AG09309 (cell line): Measurements from ENCODE around the gene FCAR.
"Not testable (repeated sequence)": the region's sequence is repeated elsewhere in the genome, so short reads cannot be mapped to it uniquely, and the experiment has no call there.

ENCODE experiments used
- DNase-seq: peaks from one replicate; pipeline ENCODE4 v3.0.0-alpha.2; 2010; ENCODE audit warnings: low read depth
- H3K4me3 ChIP-seq: 2 replicates; pipeline ENCODE4 v1.5.1; 2011; ENCODE audit warnings: mild to moderate bottlenecking, low read depth, low read length, moderate library complexity; ENCODE audit not compliant: control insufficient read depth
- TF ChIP-seq, protein P1 (sequence below): IDR thresholded peaks from 2 replicates; pipeline ENCODE4 v1.5.1; 2011; ENCODE audit warnings: mild to moderate bottlenecking, low read depth, low read length, inconsistent platforms; ENCODE audit not compliant: insufficient read depth, control insufficient read depth; ENCODE audit errors: missing control alignments

The FCAR gene

DNA sequence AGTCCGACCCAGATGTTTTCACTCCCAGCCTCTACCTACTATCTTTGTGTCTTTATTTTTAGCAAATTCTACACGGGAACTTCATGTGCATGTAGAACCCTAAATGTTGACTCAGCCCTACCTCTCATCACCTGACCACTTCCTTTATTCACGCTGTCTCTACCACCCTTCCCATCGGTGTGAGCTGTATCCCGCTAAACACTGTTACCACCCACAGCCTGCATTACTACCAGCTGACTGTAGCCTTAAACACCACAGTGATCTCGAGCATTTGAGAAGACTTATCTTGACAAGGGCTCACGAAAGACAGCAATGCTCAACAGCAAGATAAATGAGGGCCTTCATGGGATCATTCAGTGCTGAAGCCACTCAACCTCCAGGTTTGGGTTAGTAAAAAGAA, 47.0 kb downstream of the FCAR start:
- TF ChIP-seq, protein P1, sequence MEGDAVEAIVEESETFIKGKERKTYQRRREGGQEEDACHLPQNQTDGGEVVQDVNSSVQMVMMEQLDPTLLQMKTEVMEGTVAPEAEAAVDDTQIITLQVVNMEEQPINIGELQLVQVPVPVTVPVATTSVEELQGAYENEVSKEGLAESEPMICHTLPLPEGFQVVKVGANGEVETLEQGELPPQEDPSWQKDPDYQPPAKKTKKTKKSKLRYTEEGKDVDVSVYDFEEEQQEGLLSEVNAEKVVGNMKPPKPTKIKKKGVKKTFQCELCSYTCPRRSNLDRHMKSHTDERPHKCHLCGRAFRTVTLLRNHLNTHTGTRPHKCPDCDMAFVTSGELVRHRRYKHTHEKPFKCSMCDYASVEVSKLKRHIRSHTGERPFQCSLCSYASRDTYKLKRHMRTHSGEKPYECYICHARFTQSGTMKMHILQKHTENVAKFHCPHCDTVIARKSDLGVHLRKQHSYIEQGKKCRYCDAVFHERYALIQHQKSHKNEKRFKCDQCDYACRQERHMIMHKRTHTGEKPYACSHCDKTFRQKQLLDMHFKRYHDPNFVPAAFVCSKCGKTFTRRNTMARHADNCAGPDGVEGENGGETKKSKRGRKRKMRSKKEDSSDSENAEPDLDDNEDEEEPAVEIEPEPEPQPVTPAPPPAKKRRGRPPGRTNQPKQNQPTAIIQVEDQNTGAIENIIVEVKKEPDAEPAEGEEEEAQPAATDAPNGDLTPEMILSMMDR, result no peak
- H3K4me3 ChIP-seq, result no peak overlapping the region
- DNase-seq, result no peak

DNA sequence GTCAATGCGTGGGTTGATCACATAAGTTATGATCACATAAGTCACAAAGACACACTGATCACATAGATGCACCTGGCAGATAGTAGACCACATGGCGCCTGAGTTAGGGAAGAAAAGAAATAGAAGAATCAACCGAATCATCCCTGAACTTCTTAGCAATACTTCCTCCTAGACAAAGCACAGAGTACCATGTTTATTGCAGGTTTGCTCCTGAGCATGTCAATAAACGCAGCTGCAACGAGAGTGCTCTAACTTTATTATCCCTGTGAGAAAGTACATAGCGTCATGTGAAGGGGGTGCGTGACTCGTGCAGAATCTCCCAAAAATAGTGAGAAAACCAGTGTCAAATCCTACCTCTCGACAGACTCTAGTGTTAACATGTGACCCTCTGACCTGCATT, 49.2 kb downstream of the FCAR start:
- no peak for DNase-seq
- no peak overlapping the region for H3K4me3 ChIP-seq
- TF ChIP-seq, protein P1, result no peak

DNA sequence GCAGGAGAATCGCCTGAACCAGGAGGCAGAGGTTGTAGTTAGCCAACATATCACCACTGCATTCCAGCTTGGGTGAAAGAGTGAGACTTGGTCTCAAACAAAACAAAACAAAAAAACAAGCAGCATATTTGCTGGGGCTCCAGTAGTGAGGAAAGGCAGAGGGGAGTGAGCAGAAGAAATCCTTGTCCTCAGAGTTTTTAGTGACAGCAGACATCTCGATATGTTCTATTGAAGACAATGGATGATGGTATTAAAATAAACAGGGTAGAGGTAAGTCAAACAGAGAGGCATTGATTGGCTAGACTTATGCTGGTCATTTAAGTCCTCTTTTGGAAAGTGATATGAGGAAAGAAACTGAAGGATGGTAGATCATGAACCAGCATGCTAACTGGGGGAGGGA, 54.3 kb downstream of the FCAR start:
- DNase-seq, result no peak
- TF ChIP-seq, protein P1, result no peak

DNA sequence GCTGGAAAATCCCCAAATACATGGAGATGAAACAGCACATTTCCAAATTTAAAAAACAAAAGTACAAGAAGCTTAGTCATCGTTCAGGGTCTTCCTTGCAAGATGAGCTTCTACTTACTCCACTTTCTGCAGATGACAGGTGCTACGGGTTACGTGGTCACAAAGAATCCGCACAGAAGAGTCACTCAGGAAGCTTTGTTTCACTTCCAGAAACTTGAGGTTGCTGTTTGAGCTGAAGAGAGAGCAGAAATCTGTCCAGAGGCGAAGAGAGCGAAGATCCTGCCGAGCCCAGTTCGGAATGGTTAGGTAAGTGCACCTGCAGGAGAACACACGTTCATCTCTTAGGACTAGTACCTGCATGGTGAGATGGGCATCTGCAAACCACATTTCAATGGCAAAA, 63.9 kb downstream of the FCAR start:
- DNase-seq, result no peak
- H3K4me3 ChIP-seq, result no peak overlapping the region
- TF ChIP-seq, protein P1, result no peak

More for the DNA sequence above, 54.3 kb downstream of the FCAR start:
- no peak overlapping the region for H3K4me3 ChIP-seq

DNA sequence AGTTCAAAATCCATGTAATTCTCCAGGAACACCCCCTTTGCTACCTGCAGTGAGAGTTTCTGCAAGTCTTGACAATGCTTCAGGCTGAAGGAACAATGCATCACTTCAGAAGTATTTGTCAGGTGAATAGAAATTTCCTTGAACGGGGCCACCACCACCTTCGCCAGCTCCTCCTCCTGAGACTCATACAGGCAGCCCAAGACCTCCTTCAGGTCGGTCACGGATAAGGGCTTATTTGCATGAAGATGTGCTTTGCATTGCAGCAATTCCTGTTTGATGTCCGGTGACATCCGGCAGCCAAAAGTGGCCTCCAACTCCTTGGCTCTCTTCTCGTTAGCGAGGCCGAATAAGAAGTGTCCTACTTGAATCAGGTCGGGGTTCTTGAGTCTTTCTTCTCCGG, 64.9 kb downstream of the FCAR start:
- no peak for DNase-seq
- TF ChIP-seq, protein P1, result no peak
- H3K4me3 ChIP-seq, result no peak overlapping the region

DNA sequence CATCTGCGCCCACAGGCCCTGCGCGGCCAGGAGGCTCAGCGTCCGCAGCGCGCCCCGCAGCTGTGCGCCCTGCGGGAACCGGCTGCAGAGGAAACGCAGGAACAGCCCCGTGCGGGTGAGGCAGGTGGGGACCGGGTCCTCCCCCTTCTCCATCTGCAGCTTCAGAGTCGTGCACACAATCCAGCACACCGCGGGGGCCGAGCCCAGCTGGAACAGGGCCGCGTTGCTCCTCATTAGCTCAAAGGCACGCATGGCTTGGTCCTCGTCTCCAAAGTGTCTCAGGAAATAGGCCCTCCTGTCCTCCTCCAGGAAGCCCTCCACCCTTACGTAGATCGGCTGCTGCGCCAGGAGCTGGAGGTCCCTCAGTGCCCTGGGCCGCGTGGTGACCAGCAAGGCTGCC, 65.5 kb downstream of the FCAR start:
- not testable (repeated sequence) for H3K4me3 ChIP-seq, DNase-seq
